Spleen (tissue), 11 donors: ENCODE data around the gene KLRK1. TPM values are rescaled to one million over a fixed set of nuclear protein-coding genes. Genes with fewer than 3 reads are reported as not detected.

Experiments used
- DNase-seq: peaks from one replicate; pipeline ENCODE4 v3.0.0-alpha.2; 2020
- H3K27ac ChIP-seq, 8 donors: fragments of 200-600 bp; sonication (generic) in 7 of 8; 1 replicate in 4 of 8; 2 replicates in 4 of 8; pipeline versions ENCODE4 v1.5.0 to v1.8.0; 2016 to 2021; ENCODE audit warnings: inconsistent platforms in 4 of 8, mild to moderate bottlenecking in 4 of 8, moderate library complexity in 1 of 8
- H3K27me3 ChIP-seq, 7 donors: fragments of 200-600 bp; sonication (generic) in 6 of 7; replicated peaks in 1 of 7; 1 replicate in 4 of 7; 2 replicates in 3 of 7; pipeline versions ENCODE4 v1.5.0 to v1.8.0; 2016 to 2021; ENCODE audit warnings: inconsistent platforms in 3 of 7, mild to moderate bottlenecking in 1 of 7
- H3K36me3 ChIP-seq, 6 donors: fragments of 200-600 bp; sonication (generic) in 5 of 6; 1 replicate in 4 of 6; 2 replicates in 2 of 6; pipeline versions ENCODE4 v1.5.0 to v1.8.0; 2016 to 2021; ENCODE audit warnings: inconsistent platforms in 2 of 6
- H3K4me1 ChIP-seq, 6 donors: fragments of 200-600 bp; sonication (generic) in 5 of 6; 1 replicate in 3 of 6; 2 replicates in 3 of 6; pipeline versions ENCODE4 v1.5.0 to v1.8.0; 2016 to 2021; ENCODE audit warnings: inconsistent platforms in 3 of 6
- H3K4me3 ChIP-seq, 8 donors: fragments of 200-600 bp; sonication (generic) in 7 of 8; 1 replicate in 4 of 8; 2 replicates in 4 of 8; pipeline versions ENCODE4 v1.5.0 to v1.8.0; 2016 to 2021; ENCODE audit warnings: inconsistent platforms in 4 of 8, mild to moderate bottlenecking in 4 of 8, moderate library complexity in 2 of 8
- H3K9me3 ChIP-seq, 8 donors: fragments of 200-600 bp; sonication (generic) in 7 of 8; 1 replicate in 4 of 8; 2 replicates in 4 of 8; pipeline versions ENCODE4 v1.5.0 to v1.8.0; 2016 to 2021; ENCODE audit warnings: inconsistent platforms in 4 of 8
- CTCF ChIP-seq, 11 experiments: fragments of 200-600 bp in 7 of 11; fragments of 450-650 bp in 4 of 11; sonication (generic) in 4 of 11; IDR thresholded peaks in 8 of 11; conservative IDR thresholded peaks in 3 of 11; 1 replicate in 7 of 11; 2 replicates in 4 of 11; pipeline versions ENCODE4 v1.4.0 to v1.8.0; 2016 to 2021; ENCODE audit warnings: antibody characterized with exemption in 11 of 11, inconsistent platforms in 4 of 11, mild to moderate bottlenecking in 1 of 11
- POLR2A ChIP-seq, 3 donors: fragments of 450-650 bp; IDR thresholded peaks; one replicate each; pipeline ENCODE4 v1.5.1; 2017; ENCODE audit warnings: antibody characterized with exemption in 3 of 3, mild to moderate bottlenecking in 1 of 3
- POLR2AphosphoS5 ChIP-seq, 3 donors: sonication (generic); formaldehyde crosslinking; IDR thresholded peaks; one replicate each; pipeline ENCODE4 v1.5.1; 2017; ENCODE audit warnings: antibody characterized with exemption in 3 of 3
- WGBS, 5 donors: extraction: QIAGEN DNeasy Blood & Tissue Kit in 3 of 5; methylation state at CpG; one replicate each; pipeline versions ENCODE4 v1.1.5 to v1.1.7; 2013 to 2018; 5-methylcytosine and 5-hydroxymethylcytosine counted together
- intact Hi-C: fragments of 100-400 bp; cut with DNase I; formaldehyde crosslinking; loops from one replicate; pipeline ENCODE4 v1.15.0; 2023; ENCODE audit warnings: low total_unique reads
- polyA plus RNA-seq, 3 donors: library from polyadenylated mRNA; stranded (reverse); fragments of 200-250 nt; gene quantifications; one replicate each; pipeline ENCODE4 v1.2.1, GENCODE V29; 2013
- total RNA-seq, 7 donors: library from RNA; depleted of rRNA in 3 of 7; stranded (reverse); fragments of >200 nt in 3 of 7; fragmentation: NEBNext Ultra II Directional in 4 of 7; extraction: Animal tissue kit (Norgen Biotek cat#: 25700) in 4 of 7; gene quantifications; one replicate each; pipeline versions ENCODE4 v1.1.0 to v1.2.1, GENCODE V29; 2016 to 2021
- donor health status: healthy with polysubstance abuse.
- donor health status: DM: no; HTN: no; CAD: no; lungs with moderate emphysema.
- donor health status: DM: no; HTN: no; CAD: no.
- donor health status: Bipolar disorder and iron deficiency.
- donor health status: healthy.
- donor health status: DM: no; HTN: no; CAD: no.
- donor health status: DM: yes; HTN: yes; CAD: no.

Gene KLRK1
- total and polyA plus RNA-seq, 10 donors: 12.3 to 78.1 (median 42.7) TPM

GRCh38 chr12:10361084-10361483, 28.8 kb downstream of the KLRK1 start:
- no peak overlapping the region for H3K4me3 ChIP-seq
- H3K9me3 ChIP-seq: no peaks in the 10 kb centered on the region
- 76 to 86% (median 85%) methylated on average over 4 of the region's 4 CpGs for WGBS, 5 donors
- no peaks in the 10 kb centered on the region for H3K27me3 ChIP-seq
- TF ChIP-seq POLR2A (IDR thresholded peaks at IDR 0.05) (no peak), POLR2AphosphoS5 (IDR thresholded peaks at IDR 0.05) (no peak), CTCF (IDR thresholded peaks at IDR 0.05 in 8 of 11, conservative IDR thresholded peaks at IDR 0.05 in 3 of 11) (no peak)
- H3K4me1 ChIP-seq: peaks cover 8 to 34% (median 21%) of the 10 kb centered on the region in 6 donors
- no peak overlapping the region for H3K27ac ChIP-seq
- DNase-seq: no peak
- H3K36me3 ChIP-seq: no peaks in the 10 kb centered on the region
- intact Hi-C loops: no loop called here

- no peaks in the 10 kb centered on the region for H3K27me3 ChIP-seq
- no peaks in the 10 kb centered on the region for H3K9me3 ChIP-seq
- TF ChIP-seq CTCF (IDR thresholded peaks at IDR 0.05 in 8 of 11, conservative IDR thresholded peaks at IDR 0.05 in 3 of 11) (no peak), POLR2AphosphoS5 (IDR thresholded peaks at IDR 0.05) (no peak), POLR2A (IDR thresholded peaks at IDR 0.05) (no peak)
- peaks cover 3 to 17% (median 8%) of the 10 kb centered on the region in 6 donors for H3K4me1 ChIP-seq
- H3K36me3 ChIP-seq: no peaks in the 10 kb centered on the region
- intact Hi-C loops: no loop called here
- H3K4me3 ChIP-seq: no peak overlapping the region
- no peak for DNase-seq
- H3K27ac ChIP-seq: no peak overlapping the region
- WGBS, 5 donors: 28 to 100% (median 96%) methylated on average over 1 of the region's 1 CpG
Measured at GRCh38 chr12:10358969-10359368, 30.9 kb downstream of the KLRK1 start.

- no peak overlapping the region for H3K4me3 ChIP-seq
- H3K27ac ChIP-seq: no peak overlapping the region
- 71 to 87% (median 78%) methylated on average over 5 of the region's 5 CpGs for WGBS, 5 donors
- no peaks in the 10 kb centered on the region for H3K27me3 ChIP-seq
- TF ChIP-seq POLR2AphosphoS5 (IDR thresholded peaks at IDR 0.05) (no peak), POLR2A (IDR thresholded peaks at IDR 0.05) (no peak), CTCF (IDR thresholded peaks at IDR 0.05 in 8 of 11, conservative IDR thresholded peaks at IDR 0.05 in 3 of 11) (no peak)
- no peak for DNase-seq
- peaks cover 0 to 9% (median 2%) of the 10 kb centered on the region in 6 donors for H3K4me1 ChIP-seq
- intact Hi-C loops: no loop called here
- H3K9me3 ChIP-seq: no peaks in the 10 kb centered on the region
- no peaks in the 10 kb centered on the region for H3K36me3 ChIP-seq
Measured at GRCh38 chr12:10358131-10358530, 31.7 kb downstream of the KLRK1 start.

- 31 to 85% (median 69%) methylated on average over 2 of the region's 2 CpGs for WGBS, 5 donors
- no peak overlapping the region for H3K27ac ChIP-seq
- TF ChIP-seq POLR2AphosphoS5 (IDR thresholded peaks at IDR 0.05): no peak
- no peak for TF ChIP-seq CTCF (IDR thresholded peaks at IDR 0.05 in 8 of 11, conservative IDR thresholded peaks at IDR 0.05 in 3 of 11)
- peaks cover 0 to 11% (median 0%) of the 10 kb centered on the region in 8 donors for H3K9me3 ChIP-seq
- H3K27me3 ChIP-seq: no peaks in the 10 kb centered on the region
- intact Hi-C loops: no loop called here
- no peak overlapping the region for H3K4me3 ChIP-seq
- H3K36me3 ChIP-seq: no peaks in the 10 kb centered on the region
- no peaks in the 10 kb centered on the region for H3K4me1 ChIP-seq
- no peak for DNase-seq
Measured at GRCh38 chr12:10354502-10354901, 35.3 kb downstream of the KLRK1 start.
